HG02763 (cell line): ENCODE data around the gene CXCR4.
"Not testable (repeated sequence)": the region's sequence is repeated elsewhere in the genome, so short reads cannot be mapped to it uniquely, and the experiment has no call there.

ENCODE experiments used
- ATAC-seq: cut with Tn5 transposase; IDR thresholded peaks from one replicate; pipeline ENCODE4 v1.9.1; 2021; ENCODE audit warnings: mild to moderate bottlenecking, moderate library complexity; ENCODE audit not compliant: unreplicated experiment

Gene CXCR4

DNA sequence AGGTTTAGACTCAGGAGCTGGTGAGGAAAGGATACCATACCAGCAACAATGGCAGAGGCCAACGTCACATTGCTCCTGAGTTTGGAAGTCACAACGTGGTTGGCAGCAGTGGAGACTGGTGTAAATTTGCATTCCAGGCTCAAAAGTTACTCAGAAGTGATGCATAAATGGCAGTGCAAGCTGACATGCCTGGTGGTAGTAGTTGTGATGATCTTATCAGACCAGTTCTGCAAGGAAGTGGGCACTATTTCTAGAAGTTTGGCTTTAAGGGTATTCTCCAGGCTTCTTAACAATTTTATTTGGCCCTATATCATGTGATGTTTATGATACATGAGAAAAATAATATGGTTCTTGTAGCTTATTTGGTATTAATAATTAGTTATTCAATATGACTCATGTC, 37.8 kb downstream of the CXCR4 start:
- ATAC-seq = no peak

DNA sequence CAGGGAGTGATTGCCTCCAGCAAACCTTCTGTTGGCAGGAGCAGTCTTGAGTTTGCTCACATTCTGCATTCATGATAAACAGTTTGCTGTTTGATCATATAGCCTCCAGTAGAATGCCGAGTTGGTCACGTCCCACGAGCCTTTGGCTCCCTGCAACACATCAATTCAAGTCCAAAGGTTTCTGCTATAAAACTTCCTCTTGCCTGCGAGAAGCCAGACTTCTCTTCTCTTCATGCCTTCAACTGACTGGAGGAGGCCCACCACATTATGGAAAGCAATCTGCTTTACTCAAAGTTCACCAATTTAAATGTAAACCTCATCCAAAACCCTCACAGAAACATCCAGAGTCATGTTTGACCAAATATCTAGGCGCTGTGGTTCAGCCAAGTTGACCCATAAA, 40.8 kb downstream of the CXCR4 start:
- no peak for ATAC-seq

DNA sequence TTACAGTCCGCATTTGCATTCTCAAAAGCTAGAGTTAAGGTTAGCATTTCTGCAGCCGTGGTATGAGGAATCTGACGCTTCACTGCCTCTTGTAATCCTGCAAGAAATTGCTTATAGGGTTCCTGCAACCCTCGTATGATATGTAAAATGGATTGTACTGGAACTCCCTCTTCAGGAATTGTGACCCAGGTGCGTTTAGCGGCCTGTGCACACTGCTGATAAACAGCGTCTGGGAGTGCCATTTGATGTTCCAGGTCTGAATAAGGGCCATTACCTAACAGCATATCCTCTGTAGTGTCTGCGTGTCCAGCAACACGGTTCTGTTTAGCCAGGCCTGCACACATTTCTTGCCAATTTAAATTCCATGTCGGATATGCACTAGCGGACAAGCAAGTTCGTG, 42.5 kb downstream of the CXCR4 start:
- no peak for ATAC-seq

- ATAC-seq = no peak
Measured at GRCh38 chr2:136072621-136073020, 45.3 kb downstream of the CXCR4 start.

DNA sequence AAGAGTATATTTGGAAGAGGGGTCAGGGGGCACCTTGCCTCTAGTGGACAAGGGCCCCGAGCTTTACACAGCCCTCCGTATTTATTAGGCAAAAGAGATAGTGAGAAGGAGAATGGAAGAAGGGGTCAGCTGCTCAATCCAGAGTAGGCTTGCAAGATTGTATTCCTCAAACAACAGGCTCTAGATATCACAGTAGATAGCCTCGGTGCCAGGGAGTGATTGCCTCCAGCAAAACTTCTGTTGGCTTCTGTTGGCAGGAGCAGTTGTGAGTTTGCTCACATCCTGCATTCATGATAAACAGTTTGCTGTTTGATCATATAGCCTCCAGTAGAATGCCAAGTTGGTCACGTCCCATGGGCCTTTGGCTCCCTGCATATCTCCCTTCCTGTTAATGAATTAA, 46.1 kb downstream of the CXCR4 start:
- ATAC-seq = not testable (repeated sequence)

DNA sequence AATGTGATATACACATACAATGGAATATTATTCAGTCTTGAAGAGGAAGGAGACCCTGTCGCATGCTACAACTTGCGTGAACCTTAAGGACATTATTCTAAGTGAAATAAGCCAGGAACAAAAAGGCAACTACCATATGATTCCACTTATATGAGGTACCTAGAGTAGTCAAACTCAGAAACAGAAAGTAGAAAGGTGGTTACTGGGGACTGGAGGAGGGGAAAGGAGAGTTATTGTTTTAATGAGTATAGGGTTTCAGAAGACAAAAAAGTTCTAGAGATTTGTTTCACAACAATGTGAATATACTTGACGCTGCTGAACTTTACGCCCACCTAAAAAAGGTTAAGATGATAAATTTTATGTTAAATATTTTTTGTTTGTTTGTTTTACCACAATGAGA, 47.0 kb downstream of the CXCR4 start:
- ATAC-seq = no peak

DNA sequence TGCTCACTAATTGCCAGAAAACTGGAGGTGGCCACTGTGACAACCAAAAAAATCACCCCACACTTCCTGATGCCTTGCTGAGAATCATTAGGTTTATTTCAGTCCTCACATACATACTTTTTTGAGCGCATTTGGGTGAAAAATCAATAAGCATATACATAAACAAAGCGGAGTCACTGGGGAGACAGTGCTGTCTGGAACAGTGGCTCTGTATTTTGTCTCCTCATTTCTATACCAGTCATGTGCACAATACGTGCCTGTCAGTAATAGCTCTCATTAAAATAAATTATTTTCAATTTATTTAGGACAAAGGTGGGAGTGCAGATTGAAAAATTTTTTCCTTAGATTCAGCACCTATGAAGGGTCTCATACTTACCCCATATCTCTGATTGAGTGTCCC, 48.2 kb downstream of the CXCR4 start:
- no peak for ATAC-seq

- no peak for ATAC-seq
Measured at GRCh38 chr2:136068581-136069227, 49.2 kb downstream of the CXCR4 start.

GRCh38 chr2:136067897-136068580, 49.9 kb downstream of the CXCR4 start:
- no peak for ATAC-seq

DNA sequence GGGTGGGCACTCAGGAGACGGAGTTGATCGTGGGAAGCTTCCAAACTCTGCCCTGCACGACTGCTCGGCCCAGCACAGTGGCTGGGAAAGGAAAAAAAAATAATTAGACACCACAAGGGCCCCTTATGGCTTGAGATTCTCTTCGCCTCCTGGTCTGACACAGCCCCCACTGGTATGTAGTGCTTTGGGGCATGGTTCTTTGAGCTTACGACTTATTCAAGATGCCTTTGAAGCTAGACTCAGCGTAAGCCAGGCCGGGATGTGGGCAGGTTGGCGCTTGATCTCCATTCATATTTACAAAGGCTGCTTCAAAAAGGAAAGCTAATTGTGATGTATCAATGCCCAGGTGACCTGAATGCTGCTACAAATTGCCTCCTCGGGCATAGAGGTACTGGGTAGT, 50.5 kb downstream of the CXCR4 start:
- ATAC-seq = no peak

DNA sequence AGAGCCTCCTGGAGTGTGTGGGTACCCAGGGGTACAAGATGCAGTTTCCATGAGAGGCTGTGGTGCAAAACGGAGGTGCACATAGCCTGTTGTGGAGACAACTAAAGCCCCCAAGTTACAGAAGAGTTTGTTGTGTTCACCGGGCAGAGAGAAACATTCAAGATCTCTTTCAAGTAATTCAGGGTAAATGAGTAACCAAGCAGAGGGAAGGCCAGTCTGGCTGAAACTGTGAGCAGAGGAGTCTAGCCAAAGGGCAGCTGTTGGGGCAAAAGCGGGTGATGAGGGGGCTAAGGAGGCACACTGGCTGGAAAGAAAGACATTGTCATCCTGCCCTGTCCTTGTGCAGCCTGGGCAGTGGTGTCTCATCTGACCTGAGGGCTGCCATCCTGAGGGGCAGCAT, 52.0 kb downstream of the CXCR4 start:
- peak; percentile 74 for ATAC-seq

GRCh38 chr2:136065384-136065783, 52.6 kb downstream of the CXCR4 start:
- peak; percentile 11 for ATAC-seq
